B cell (primary cell): ENCODE measurements around the gene ANGPT4.

ENCODE experiments used
- EZH2 ChIP-seq: IDR thresholded peaks from 2 replicates; pipeline ENCODE4 v1.6.1; 2012; ENCODE audit warnings: borderline replicate concordance, low read depth, mild to moderate bottlenecking, moderate library complexity, low read length; ENCODE audit not compliant: insufficient read depth, poor library complexity, severe bottlenecking
- TF ChIP-seq, protein P1 (sequence below): fragments of 200-600 bp; IDR thresholded peaks from one replicate; pipeline ENCODE4 v1.8.0; 2022; ENCODE audit warnings: antibody characterized with exemption, mild to moderate bottlenecking

DNA sequence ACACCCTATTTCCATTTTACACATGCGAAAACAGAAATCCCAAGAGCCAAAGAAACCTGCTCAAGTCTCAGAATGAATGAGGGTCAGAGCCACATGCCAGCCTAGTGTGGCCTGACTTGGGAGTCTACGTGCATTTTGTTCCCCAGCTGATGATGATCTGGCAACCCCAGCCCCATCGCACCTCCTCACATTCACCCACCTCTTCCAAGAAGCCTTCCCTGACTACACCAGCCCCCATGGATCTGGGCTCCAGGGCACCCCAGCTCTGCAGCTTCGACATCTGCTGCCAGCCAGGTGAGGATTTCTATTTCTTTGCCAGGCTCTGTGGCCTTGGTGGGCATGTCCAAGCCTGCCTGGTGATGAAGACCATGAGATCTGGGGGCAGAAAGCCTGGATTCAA, 41.0 kb downstream of the ANGPT4 start:
- TF ChIP-seq, protein P1, sequence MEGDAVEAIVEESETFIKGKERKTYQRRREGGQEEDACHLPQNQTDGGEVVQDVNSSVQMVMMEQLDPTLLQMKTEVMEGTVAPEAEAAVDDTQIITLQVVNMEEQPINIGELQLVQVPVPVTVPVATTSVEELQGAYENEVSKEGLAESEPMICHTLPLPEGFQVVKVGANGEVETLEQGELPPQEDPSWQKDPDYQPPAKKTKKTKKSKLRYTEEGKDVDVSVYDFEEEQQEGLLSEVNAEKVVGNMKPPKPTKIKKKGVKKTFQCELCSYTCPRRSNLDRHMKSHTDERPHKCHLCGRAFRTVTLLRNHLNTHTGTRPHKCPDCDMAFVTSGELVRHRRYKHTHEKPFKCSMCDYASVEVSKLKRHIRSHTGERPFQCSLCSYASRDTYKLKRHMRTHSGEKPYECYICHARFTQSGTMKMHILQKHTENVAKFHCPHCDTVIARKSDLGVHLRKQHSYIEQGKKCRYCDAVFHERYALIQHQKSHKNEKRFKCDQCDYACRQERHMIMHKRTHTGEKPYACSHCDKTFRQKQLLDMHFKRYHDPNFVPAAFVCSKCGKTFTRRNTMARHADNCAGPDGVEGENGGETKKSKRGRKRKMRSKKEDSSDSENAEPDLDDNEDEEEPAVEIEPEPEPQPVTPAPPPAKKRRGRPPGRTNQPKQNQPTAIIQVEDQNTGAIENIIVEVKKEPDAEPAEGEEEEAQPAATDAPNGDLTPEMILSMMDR, result no peak
- no peak for TF ChIP-seq EZH2
